ENCODE results near the gene DBX2.
"Not testable (repeated sequence)": the region's sequence is repeated elsewhere in the genome, so short reads cannot be mapped to it uniquely, and the experiment has no call there.

Gene DBX2

DNA sequence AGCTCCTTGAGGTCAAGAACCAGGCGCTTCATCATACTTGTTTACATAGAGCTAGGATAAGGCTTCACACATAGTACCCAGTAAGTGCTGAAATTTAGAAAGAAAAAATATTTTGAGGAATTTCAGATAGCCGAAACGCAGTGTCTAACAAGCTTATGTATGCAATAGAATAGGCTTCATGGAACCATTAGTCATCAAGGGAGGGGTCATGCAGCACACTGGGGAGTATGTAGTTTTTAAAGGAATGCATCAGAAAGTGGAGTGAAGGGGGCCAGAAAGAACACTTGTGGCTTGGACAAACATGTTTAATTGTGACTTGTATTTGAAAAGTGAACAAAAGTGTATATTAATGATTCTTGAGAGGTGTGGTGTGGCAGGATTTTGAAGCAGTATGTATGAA, 38.1 kb downstream of the DBX2 start:
- no peak for DNase-seq (ENCODE audit: low read depth in 2 of 2, low spot score in 1 of 2)

- DNase-seq (ENCODE audit: low read depth in 2 of 2, low spot score in 1 of 2): no peak
Observed at GRCh38 chr12:45010059-45010458, 40.8 kb downstream of the DBX2 start.

DNA sequence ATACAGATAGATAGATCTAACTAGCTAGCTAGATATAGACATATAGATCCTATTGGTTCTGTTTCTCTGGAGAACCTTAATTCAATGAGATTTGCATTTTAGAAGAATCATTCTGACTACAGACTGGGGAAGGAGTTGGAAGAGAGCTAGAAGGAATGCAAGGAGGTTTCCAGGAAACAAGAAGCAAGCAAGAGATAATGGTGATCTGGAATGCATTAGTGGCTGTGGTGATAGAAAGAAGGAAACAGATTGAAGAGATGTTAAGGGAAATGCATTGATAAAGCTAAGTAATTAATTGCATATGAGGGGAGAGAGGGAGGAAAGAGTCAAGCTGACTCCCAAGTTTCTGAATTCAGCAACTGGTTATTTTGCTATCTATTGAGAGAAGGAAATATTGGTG, 42.7 kb downstream of the DBX2 start:
- DNase-seq (ENCODE audit: low read depth in 2 of 2, low spot score in 1 of 2): no peak

DNA sequence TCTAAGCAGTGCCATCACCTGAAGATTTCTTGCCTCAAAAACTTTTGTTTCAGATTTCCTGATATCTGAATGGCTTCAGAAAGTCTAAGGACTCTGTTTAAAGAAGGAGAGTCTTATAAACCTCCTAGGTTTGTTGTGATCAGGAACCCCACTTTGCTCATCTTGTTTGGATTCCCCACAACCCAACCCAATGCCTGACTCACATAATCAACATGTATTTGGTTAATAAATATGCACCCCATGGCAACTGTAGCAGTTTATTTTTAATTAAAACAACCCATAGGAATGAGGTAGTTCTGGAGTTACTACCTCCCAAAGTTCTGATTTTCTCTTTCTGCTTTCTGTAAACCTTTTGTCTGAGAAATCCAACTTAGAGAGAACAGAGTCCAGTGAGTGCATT, 51.5 kb downstream of the DBX2 start:
- DNase-seq (ENCODE audit: low read depth in 2 of 2, low spot score in 1 of 2): no peak

- DNase-seq (ENCODE audit: low read depth in 2 of 2, low spot score in 1 of 2): no peak
Observed at GRCh38 chr12:44993161-44993560, 57.7 kb downstream of the DBX2 start.

- not testable (repeated sequence) for DNase-seq (ENCODE audit: low read depth in 2 of 2, low spot score in 1 of 2)
Observed at GRCh38 chr12:44984863-44985262, 66.0 kb downstream of the DBX2 start.

- DNase-seq (ENCODE audit: low read depth in 2 of 2, low spot score in 1 of 2): no peak
Observed at GRCh38 chr12:44979918-44980317, 71.0 kb downstream of the DBX2 start.

DNA sequence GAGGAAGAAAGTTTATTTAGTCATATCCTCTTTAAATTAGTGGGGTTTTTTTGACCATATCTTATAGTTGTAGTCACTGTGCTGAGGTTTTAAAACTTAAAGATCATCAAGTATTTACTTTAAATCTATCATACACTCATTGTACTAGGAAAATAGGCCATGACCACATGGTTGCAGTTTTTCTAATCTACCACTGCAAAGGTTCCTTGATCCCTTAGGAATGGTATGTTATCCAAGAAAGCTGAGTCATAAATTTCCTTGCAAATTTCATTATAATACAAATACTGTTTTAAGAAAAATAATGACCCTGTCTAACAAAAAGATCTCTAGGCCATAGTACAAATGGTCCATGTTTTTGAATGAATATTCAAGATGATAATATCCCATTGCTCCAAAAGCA, 74.7 kb downstream of the DBX2 start:
- no peak for DNase-seq (ENCODE audit: low read depth in 2 of 2, low spot score in 1 of 2)

DNA sequence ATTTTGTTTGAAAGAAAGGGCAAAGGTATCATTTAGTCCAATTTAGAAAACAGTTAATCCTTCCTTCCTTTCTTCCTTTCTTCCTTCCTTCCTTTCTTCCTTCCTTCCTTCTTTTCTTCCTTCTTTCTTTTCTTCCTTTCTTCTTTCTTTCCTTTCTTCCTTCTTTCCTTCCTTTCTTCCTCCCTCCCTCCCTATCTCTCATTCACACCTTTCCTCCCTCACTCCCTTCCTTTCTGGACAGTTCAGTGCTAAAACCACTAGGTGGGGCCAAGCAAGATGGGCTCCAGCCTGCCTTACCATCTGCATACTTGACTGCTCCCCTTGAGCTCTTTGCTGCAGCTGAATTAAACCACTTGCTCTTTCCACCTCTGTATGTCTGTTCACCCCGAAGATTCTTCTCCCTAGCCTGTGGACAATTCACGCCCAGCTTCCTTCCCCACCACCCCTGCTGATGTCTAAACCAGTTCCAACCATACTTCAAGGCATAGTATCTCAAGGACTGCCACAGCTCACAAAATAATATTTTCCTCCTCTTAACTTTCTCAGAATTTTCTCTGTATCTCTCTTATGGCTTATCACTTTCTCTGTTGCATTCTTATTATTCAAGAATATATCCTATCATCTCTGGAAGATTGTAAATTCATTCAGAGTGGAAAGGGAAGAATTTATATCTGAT, 78.0 kb downstream of the DBX2 start:
- no peak for DNase-seq (ENCODE audit: low read depth in 2 of 2, low spot score in 1 of 2)

GRCh38 chr12:44968965-44969364, 81.9 kb downstream of the DBX2 start:
- DNase-seq (ENCODE audit: low read depth in 2 of 2, low spot score in 1 of 2): no peak

Data from stimulated activated CD8-positive, alpha-beta memory T cell treated with anti-CD3 and anti-CD28 coated beads, Interleukin-4, amount 100 ng/mL, for 4 hours (primary cell).